OCI-LY3 (cell line): ENCODE data around the gene MYL6B.

Experiments
- EZH2phosphoT487 ChIP-seq: fragments of 200-600 bp; shearing (Covaris generic); IDR thresholded peaks from 2 replicates; pipeline ENCODE4 v1.6.1; 2018; ENCODE audit warnings: antibody characterized with exemption, mixed run types, low read depth
- TF ChIP-seq, protein P1 (sequence below): fragments of 200-600, 300-600 bp; sonication (generic); IDR thresholded peaks from 2 replicates; pipeline ENCODE4 v1.5.1; 2014; ENCODE audit warnings: antibody characterized with exemption, low read length, low read depth

DNA sequence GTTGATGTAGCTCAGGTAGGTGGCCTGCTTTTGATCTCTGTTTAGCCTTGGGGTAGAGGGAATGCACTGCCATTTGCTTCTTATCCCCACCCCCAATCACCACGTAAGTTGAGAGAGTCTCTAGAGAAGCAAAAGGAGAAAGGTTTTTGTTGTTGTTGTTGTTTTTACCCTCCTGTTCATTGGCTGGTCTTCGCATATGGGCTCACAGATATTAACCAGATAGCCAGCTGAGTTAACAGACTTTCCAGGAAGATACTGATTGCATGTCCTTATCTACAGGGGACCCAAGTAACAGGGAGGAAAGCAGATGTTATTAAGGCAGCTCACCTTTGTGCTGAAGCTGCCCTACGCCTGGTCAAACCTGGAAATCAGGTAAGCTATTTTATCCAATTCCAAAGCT is 45.1 kb upstream of the MYL6B start:
- TF ChIP-seq, protein P1, sequence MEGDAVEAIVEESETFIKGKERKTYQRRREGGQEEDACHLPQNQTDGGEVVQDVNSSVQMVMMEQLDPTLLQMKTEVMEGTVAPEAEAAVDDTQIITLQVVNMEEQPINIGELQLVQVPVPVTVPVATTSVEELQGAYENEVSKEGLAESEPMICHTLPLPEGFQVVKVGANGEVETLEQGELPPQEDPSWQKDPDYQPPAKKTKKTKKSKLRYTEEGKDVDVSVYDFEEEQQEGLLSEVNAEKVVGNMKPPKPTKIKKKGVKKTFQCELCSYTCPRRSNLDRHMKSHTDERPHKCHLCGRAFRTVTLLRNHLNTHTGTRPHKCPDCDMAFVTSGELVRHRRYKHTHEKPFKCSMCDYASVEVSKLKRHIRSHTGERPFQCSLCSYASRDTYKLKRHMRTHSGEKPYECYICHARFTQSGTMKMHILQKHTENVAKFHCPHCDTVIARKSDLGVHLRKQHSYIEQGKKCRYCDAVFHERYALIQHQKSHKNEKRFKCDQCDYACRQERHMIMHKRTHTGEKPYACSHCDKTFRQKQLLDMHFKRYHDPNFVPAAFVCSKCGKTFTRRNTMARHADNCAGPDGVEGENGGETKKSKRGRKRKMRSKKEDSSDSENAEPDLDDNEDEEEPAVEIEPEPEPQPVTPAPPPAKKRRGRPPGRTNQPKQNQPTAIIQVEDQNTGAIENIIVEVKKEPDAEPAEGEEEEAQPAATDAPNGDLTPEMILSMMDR, result no peak
- no peak for TF ChIP-seq EZH2phosphoT487
